Activated CD4-positive, alpha-beta memory T cell treated with anti-CD3 and anti-CD28 coated beads for 36 hours (primary cell): Measurements from ENCODE around the gene DIPK1A. TPM values are rescaled to one million over a fixed set of nuclear protein-coding genes. Genes with fewer than 3 reads are reported as not detected.

Experiments
- CTCF ChIA-PET: fragments of 350-600 bp; sonication (Branson Sonifier 250); formaldehyde crosslinking; loops from one replicate; lab custom pipeline; 2021; ENCODE audit warnings: antibody characterized with exemption, inconsistent platforms; lab: Charles Lee
- POLR2A ChIA-PET: fragments of 350-600 bp; sonication (Branson Sonifier 250); formaldehyde crosslinking; loops from one replicate; lab custom pipeline; 2021; ENCODE audit warnings: antibody characterized with exemption; lab: Charles Lee
- DNase-seq: peaks from one replicate; pipeline ENCODE4 v3.0.0-alpha.2; 2020
- H3K27ac Mint-ChIP-seq: one replicate; pipeline ENCODE4 v1.8.0; 2021; ENCODE audit warnings: mixed read lengths
- H3K27me3 Mint-ChIP-seq: one replicate; pipeline ENCODE4 v1.8.0; 2021; ENCODE audit warnings: mixed read lengths
- H3K36me3 Mint-ChIP-seq: one replicate; pipeline ENCODE4 v1.8.0; 2021; ENCODE audit warnings: mixed read lengths
- H3K4me1 Mint-ChIP-seq: one replicate; pipeline ENCODE4 v1.8.0; 2021; ENCODE audit warnings: low read depth, mixed read lengths
- H3K4me3 Mint-ChIP-seq: one replicate; pipeline ENCODE4 v1.8.0; 2021; ENCODE audit warnings: mild to moderate bottlenecking, mixed read lengths
- H3K9me3 Mint-ChIP-seq: one replicate; pipeline ENCODE4 v1.8.0; 2021; ENCODE audit warnings: mixed read lengths
- intact Hi-C: fragments of 100-400 bp; cut with micrococcal nuclease; formaldehyde crosslinking; loops from one replicate; pipeline ENCODE4 v1.15.1; 2023
- total RNA-seq, 2 experiments: library from RNA; stranded (reverse); gene quantifications; one replicate each; pipeline ENCODE4 v1.2.3, GENCODE V29; 2021

DIPK1A gene
- total RNA-seq, 2 experiments from 2014 or later, result 8.2 to 8.7 TPM

- Mint-ChIP-seq H3K9me3 (peaks cover under 1% of the 10 kb centered on the region), H3K36me3 (peaks cover 8% of the 10 kb centered on the region), H3K27ac (no peak overlapping the region), H3K4me3 (no peak overlapping the region), H3K4me1 (peaks cover 6% of the 10 kb centered on the region), H3K27me3 (no peaks in the 10 kb centered on the region)
- CTCF ChIA-PET, result interaction anchor here (0.7 to 2.0 kb wide), 3 partner anchors 8 to 18 kb away, joined by 3 to 7 read pairs (median 7); partner anchors contain the start of gene RPL5
- no peak for DNase-seq
- POLR2A ChIA-PET, result interaction anchor here (1.6 kb wide), 1 partner anchor 12 kb away, joined by 3 read pairs; no protein-coding TSS in a partner anchor
- intact Hi-C loops, result no loop called here
These were observed 111.2 kb downstream of the DIPK1A start for GRCh38 chr1:92850019-92850418.

- Mint-ChIP-seq H3K27ac (no peak overlapping the region), H3K9me3 (no peaks in the 10 kb centered on the region), H3K4me3 (no peak overlapping the region), H3K27me3 (no peaks in the 10 kb centered on the region), H3K4me1 (no peaks in the 10 kb centered on the region), H3K36me3 (peaks cover 16% of the 10 kb centered on the region)
- POLR2A ChIA-PET, result interaction anchor here (1.1 to 1.6 kb wide), 2 partner anchors 10 to 16 kb away, joined by 3 to 5 read pairs; partner anchors contain the start of gene RPL5
- intact Hi-C loops, result no loop called here
- CTCF ChIA-PET, result interaction anchor here (0.6 to 1.7 kb wide), 4 partner anchors 11 to 146 kb away, joined by 3 to 8 read pairs (median 4); no protein-coding TSS in a partner anchor
- DNase-seq, result no peak
These were observed 113.1 kb downstream of the DIPK1A start for GRCh38 chr1:92848201-92848600.

- Mint-ChIP-seq H3K27me3 (no peaks in the 10 kb centered on the region), H3K9me3 (no peaks in the 10 kb centered on the region), H3K4me1 (peaks cover 3% of the 10 kb centered on the region), H3K27ac (no peak overlapping the region), H3K4me3 (no peak overlapping the region), H3K36me3 (peaks cover 31% of the 10 kb centered on the region)
- POLR2A ChIA-PET, result no interaction called here
- intact Hi-C loops, result no loop called here
- DNase-seq, result no peak
- CTCF ChIA-PET, result no interaction called here
These were observed 115.4 kb downstream of the DIPK1A start for GRCh38 chr1:92845908-92846307.

- ChIA-PET POLR2A (no interaction called here), CTCF (interaction anchor here (0.6 kb wide), 1 partner anchor 1286 kb away, joined by 3 read pairs; no protein-coding TSS in a partner anchor)
- H3K27me3 Mint-ChIP-seq, result no peaks in the 10 kb centered on the region
- intact Hi-C loops, result no loop called here
- H3K9me3 Mint-ChIP-seq, result no peaks in the 10 kb centered on the region
- H3K36me3 Mint-ChIP-seq, result peaks cover 45% of the 10 kb centered on the region
- peaks cover 15% of the 10 kb centered on the region for H3K4me1 Mint-ChIP-seq
- H3K4me3 Mint-ChIP-seq, result no peak overlapping the region
- no peak for DNase-seq
- no peak overlapping the region for H3K27ac Mint-ChIP-seq
These were observed 116.8 kb downstream of the DIPK1A start for GRCh38 chr1:92844439-92844838.

DNA sequence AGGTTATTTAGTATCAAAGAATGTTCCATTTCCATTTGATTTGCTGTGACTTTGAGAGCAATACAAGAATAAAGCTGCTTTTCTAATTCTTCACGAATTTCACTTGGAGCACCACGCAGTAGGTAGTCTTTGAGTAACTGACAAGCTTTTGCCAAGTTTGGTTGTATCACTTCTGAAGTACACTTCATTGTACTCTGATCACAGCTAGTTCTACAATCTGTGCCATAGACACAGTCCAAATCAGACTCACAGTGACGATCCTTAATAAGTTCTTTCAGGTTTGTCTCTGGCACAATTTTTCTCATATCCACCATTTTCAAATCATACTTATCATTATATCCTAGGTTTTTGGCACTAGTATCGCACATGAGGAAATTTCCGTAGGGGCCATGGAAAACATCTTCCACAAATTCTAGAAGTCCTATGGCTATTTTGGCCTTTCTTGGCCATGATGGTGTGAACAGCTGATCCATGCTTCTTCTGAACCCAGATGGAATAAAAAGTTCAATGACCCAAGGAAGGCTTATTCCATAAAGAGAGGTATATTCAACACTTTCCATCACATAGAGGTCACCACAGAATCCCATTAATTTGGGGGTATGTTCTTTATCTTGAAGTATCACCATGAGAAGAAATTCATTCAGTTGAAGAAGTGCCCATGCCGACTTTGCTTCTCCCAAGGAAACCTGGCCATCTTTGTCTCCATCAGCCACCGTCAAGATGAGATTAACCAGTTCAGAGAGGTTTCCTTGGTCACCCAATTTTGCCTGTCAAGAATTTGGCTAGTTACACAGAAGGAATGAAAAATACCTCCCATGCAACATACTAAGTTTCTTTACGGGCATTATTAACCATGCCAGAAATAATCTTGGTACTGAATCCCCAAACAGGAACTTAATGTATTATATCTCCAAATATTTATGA is 117.6 kb downstream of the DIPK1A start:
- DNase-seq, result no peak
- H3K4me3 Mint-ChIP-seq, result no peak overlapping the region
- CTCF ChIA-PET, result interaction anchor here (1.1 to 2.7 kb wide), 3 partner anchors 12 to 25 kb away, joined by 3 to 17 read pairs (median 6); partner anchors contain the start of gene RPL5
- POLR2A ChIA-PET, result interaction anchor here (1.2 to 2.0 kb wide), 2 partner anchors 9 to 11 kb away, joined by 5 to 8 read pairs; partner anchors contain the start of gene RPL5
- no peaks in the 10 kb centered on the region for H3K27me3 Mint-ChIP-seq
- peak overlapping the region; percentile 28 for H3K27ac Mint-ChIP-seq
- peaks cover 53% of the 10 kb centered on the region for H3K36me3 Mint-ChIP-seq
- peaks cover 22% of the 10 kb centered on the region for H3K4me1 Mint-ChIP-seq
- intact Hi-C loops, result no loop called here
- H3K9me3 Mint-ChIP-seq, result no peaks in the 10 kb centered on the region

- peaks cover 59% of the 10 kb centered on the region for H3K36me3 Mint-ChIP-seq
- no peak for DNase-seq
- ChIA-PET POLR2A (interaction anchor here (1.2 to 2.0 kb wide), 2 partner anchors 9 to 11 kb away, joined by 5 to 8 read pairs; partner anchors contain the start of gene RPL5), CTCF (interaction anchor here (0.6 to 2.7 kb wide), 4 partner anchors 11 to 716 kb away, joined by 3 to 17 read pairs (median 4); partner anchors contain the start of gene RPL5)
- H3K27ac Mint-ChIP-seq, result peak overlapping the region; percentile 56
- intact Hi-C loops, result no loop called here
- no peaks in the 10 kb centered on the region for H3K9me3 Mint-ChIP-seq
- H3K4me1 Mint-ChIP-seq, result peaks cover 28% of the 10 kb centered on the region
- H3K4me3 Mint-ChIP-seq, result no peak overlapping the region
- H3K27me3 Mint-ChIP-seq, result no peaks in the 10 kb centered on the region
These were observed 118.2 kb downstream of the DIPK1A start for GRCh38 chr1:92843046-92843423.

DNA sequence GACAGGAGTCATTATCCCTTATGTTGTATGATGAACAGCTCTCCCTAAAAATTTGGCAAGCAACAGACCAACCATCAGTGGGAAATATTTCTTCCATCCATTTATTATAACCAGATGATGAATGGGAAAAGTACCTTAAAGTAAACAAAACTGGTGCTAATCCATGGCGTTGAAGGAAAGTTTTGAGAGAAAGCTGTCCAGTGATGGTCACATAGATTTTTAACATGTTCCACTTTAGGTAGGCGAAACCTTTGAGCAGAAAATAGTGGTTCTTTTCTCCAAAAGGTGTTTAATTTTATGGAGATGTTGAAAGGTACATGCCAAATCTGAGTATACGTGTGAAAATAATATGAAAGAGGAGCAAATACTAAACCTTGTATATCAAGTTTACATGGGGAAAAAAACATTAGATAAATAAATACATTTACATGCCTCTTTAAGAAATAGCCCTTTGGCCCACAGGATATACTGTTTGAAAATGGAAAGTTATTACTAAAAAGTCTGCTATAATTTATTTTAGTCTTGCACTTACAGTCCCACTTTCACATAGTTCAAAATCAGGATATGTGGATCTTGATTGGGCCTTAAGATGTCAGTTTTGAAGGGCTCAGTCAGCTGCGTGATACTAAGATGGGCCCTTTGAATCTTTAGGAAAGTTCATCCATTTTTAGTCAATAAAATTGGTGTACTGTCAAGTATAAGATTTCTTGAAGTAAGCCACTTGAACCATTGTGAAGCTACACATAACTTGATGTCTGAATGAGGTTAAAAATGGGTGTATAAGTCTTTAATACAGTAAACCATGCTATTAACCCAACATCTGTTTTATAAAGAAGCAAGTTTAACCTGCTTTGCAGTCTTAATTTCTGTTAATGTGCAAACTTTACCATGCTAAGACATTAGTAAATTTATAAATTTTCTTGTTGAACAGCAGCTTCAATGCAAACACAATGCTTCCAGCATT is 118.9 kb downstream of the DIPK1A start:
- CTCF ChIA-PET, result interaction anchor here (0.5 to 2.7 kb wide), 6 partner anchors 11 to 715 kb away, joined by 3 to 17 read pairs (median 4); partner anchors contain the start of gene RPL5
- Mint-ChIP-seq H3K27me3 (no peaks in the 10 kb centered on the region), H3K27ac (peak overlapping the region; percentile 56)

DNA sequence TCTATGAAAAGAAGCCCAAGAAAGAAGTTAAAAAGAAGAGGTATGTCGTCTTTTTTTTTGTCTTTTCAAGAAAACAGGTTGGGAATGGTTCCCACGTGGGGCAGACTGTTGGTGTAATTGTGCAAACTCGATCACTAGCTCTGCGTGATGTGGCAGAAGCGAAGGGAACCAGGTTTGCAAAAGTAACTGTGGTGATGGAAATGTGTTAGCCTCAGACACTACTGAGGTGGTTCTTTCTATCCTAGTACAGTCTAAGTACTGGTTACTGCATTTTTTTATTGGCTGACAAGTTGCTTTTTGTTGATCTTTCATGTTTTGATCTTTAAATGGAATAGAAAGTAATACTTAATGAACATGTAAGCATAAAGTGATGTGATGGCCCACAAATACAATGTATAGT is 120.7 kb downstream of the DIPK1A start:
- Mint-ChIP-seq H3K9me3 (no peaks in the 10 kb centered on the region), H3K27me3 (no peaks in the 10 kb centered on the region), H3K36me3 (peaks cover 80% of the 10 kb centered on the region), H3K27ac (no peak overlapping the region), H3K4me3 (no peak overlapping the region), H3K4me1 (peaks cover 53% of the 10 kb centered on the region)
- CTCF ChIA-PET, result interaction anchor here (1.2 kb wide), 1 partner anchor 23 kb away, joined by 3 read pairs; no protein-coding TSS in a partner anchor
- intact Hi-C loops, result no loop called here
- POLR2A ChIA-PET, result interaction anchor here (1.0 kb wide), 1 partner anchor 135 kb away, joined by 3 read pairs; no protein-coding TSS in a partner anchor
- no peak for DNase-seq

More for the DNA sequence above, 118.9 kb downstream of the DIPK1A start:
- Mint-ChIP-seq H3K36me3 (peaks cover 66% of the 10 kb centered on the region), H3K9me3 (no peaks in the 10 kb centered on the region), H3K4me3 (no peak overlapping the region), H3K4me1 (peaks cover 35% of the 10 kb centered on the region)
- POLR2A ChIA-PET, result interaction anchor here (1.2 to 2.0 kb wide), 2 partner anchors 8 to 10 kb away, joined by 5 to 8 read pairs; partner anchors contain the start of gene RPL5
- intact Hi-C loops, result no loop called here
- no peak for DNase-seq

DNA sequence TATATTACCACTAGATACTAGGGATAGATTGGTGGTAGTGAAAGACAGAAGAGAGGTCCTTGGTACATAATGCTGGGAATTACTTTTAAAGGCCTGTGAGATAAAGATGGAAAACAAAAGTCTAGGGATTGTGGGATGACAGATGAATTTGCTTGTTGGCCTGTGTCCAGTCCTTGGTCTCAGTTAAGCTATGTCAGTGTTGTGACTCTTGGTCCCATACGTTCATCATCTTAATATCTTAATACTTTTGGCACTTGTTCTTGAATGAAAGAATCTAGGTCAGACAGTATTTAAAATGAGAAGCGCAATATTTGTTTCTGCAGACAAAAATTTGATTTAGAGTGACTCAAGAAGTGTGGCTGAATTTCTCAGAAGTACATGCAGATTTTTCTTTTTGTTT is 121.8 kb downstream of the DIPK1A start:
- peak overlapping the region; percentile 76 for H3K27ac Mint-ChIP-seq
- no peaks in the 10 kb centered on the region for H3K9me3 Mint-ChIP-seq
- H3K27me3 Mint-ChIP-seq, result no peaks in the 10 kb centered on the region
- ChIA-PET CTCF (interaction anchor here (1.1 to 1.9 kb wide), 2 partner anchors 90 to 155 kb away, joined by 4 to 5 read pairs; no protein-coding TSS in a partner anchor), POLR2A (interaction anchor here (0.6 to 1.0 kb wide), 4 partner anchors 74 to 365 kb away, joined by 3 to 5 read pairs (median 3); no protein-coding TSS in a partner anchor)
- peaks cover 64% of the 10 kb centered on the region for H3K4me1 Mint-ChIP-seq
- H3K36me3 Mint-ChIP-seq, result peaks cover 91% of the 10 kb centered on the region
- DNase-seq, result no peak
- no peak overlapping the region for H3K4me3 Mint-ChIP-seq
- intact Hi-C loops, result loop anchor here (10.0 kb wide), 2 partner anchors 255 to 355 kb away; partner anchors contain the start of gene GFI1

GRCh38 chr1:92838519-92838918 is 122.7 kb downstream of the DIPK1A start:
- Mint-ChIP-seq H3K4me1 (peaks cover 74% of the 10 kb centered on the region), H3K9me3 (no peaks in the 10 kb centered on the region), H3K4me3 (no peak overlapping the region), H3K27ac (peak overlapping the region; percentile 95), H3K36me3 (peaks cover 91% of the 10 kb centered on the region), H3K27me3 (no peaks in the 10 kb centered on the region)
- CTCF ChIA-PET, result interaction anchor here (1.6 to 2.4 kb wide), 4 partner anchors 20 to 156 kb away, joined by 4 to 13 read pairs (median 8); no protein-coding TSS in a partner anchor
- intact Hi-C loops, result loop anchor here (10.0 kb wide), 2 partner anchors 254 to 354 kb away; partner anchors contain the start of gene GFI1
- POLR2A ChIA-PET, result interaction anchor here (0.6 to 1.4 kb wide), 5 partner anchors 11 to 1335 kb away, joined by 3 to 4 read pairs (median 3); no protein-coding TSS in a partner anchor
- no peak for DNase-seq
